ENCODE data around the gene BRMS1L. TPM values are rescaled to one million over a fixed set of nuclear protein-coding genes. Genes with fewer than 3 reads are reported as not detected.
A peak's percentile ranks its signal among the peaks of the same experiment; 100 is the strongest.

Gene BRMS1L
- total and polyA plus RNA-seq, 2 of the 4 experiments (the other 2 are of a cell fraction): 1.8 to 6.2 TPM

- no TSS peak for BruUV-seq (replicated peaks)
Measured at GRCh38 chr14:35821564-35822411, 4.3 kb upstream of the BRMS1L start.

More at GRCh38 chr14:35821564-35822411, 4.3 kb upstream of the BRMS1L start:
- Histone ChIP-seq H2AK5ac (ENCODE audit: low read depth, low read length) (no peak overlapping the region), H2AK9ac (replicated peaks; ENCODE audit: low read depth, low read length, poor library complexity) (no peak overlapping the region), H2AFZ (replicated peaks; ENCODE audit: low read length, poor library complexity) (no peak overlapping the region), H3K14ac (replicated peaks; ENCODE audit: low read depth, low read length) (no peak overlapping the region), H2BK20ac (ENCODE audit: low read depth, low read length) (no peak overlapping the region), H3K4me3 (ENCODE audit: insufficient read depth, low read depth, low read length) (no peak overlapping the region), H3K9me1 (ENCODE audit: insufficient read depth, low read length) (no peaks in the 10 kb centered on the region), H3K9ac (ENCODE audit: low read depth, low read length) (no peak overlapping the region), H3K23ac (ENCODE audit: low read depth, low read length) (no peak overlapping the region), H2BK15ac (ENCODE audit: low read depth, low read length) (no peak overlapping the region), H3K4me2 (ENCODE audit: low read depth, low read length) (no peak overlapping the region), H4K5ac (ENCODE audit: low read depth, low read length) (no peak overlapping the region), H4K91ac (ENCODE audit: insufficient read depth, low read depth, low read length) (no peak overlapping the region), H3K56ac (ENCODE audit: extremely low read depth, insufficient read depth, low read length) (no peak overlapping the region), H3K4ac (ENCODE audit: low read depth, low read length) (no peak overlapping the region), H2BK120ac (ENCODE audit: low read depth, low read length) (no peak overlapping the region), H3K4me1 (ENCODE audit: control insufficient read depth, insufficient read depth, low read length) (no peaks in the 10 kb centered on the region), H3K36me3 (ENCODE audit: control insufficient read depth, insufficient read depth, low read length) (no peaks in the 10 kb centered on the region), H3K79me1 (ENCODE audit: low read depth in 1 of 2, low read length in 2 of 2) (peaks cover under 1% of the 10 kb centered on the region in 2 experiments; a peak in 3 of 4 replicates), H4K20me1 (ENCODE audit: insufficient read depth, low read length) (no peaks in the 10 kb centered on the region), H2BK5ac (ENCODE audit: low read depth, low read length, poor library complexity, severe bottlenecking) (no peak overlapping the region), H3K9me3 (ENCODE audit: control insufficient read depth, insufficient read depth, low read length) (no peaks in the 10 kb centered on the region), H3K27me3 (ENCODE audit: control insufficient read depth, insufficient read depth, low read length) (no peaks in the 10 kb centered on the region), H4K8ac (ENCODE audit: low read depth in 2 of 2, low read length in 2 of 2) (no peak overlapping the region), H3K27ac (ENCODE audit: insufficient read depth, low read length) (no peak overlapping the region), H3K18ac (ENCODE audit: low read depth, low read length) (no peak overlapping the region)
- no CpG with 5 or more reads among the region's 7 CpGs for WGBS, 2 experiments (ENCODE audit: extremely low coverage in 2 of 2, insufficient read length in 1 of 2)
- dilution Hi-C loops (cut with HindIII; ENCODE audit: low sequenced_read_pairs, unreplicated experiment) (no loop called here), in situ Hi-C loops (cut with MboI; ENCODE audit: low sequenced_read_pairs) (loop anchor here (25.0 kb wide), 1 partner anchor 684 kb away; no protein-coding TSS in a partner anchor), intact Hi-C loops (cut with micrococcal nuclease) (no loop called here)
- TF ChIP-seq POLR2A (IDR thresholded peaks at IDR 0.05; ENCODE audit: low read depth, low read length) (no peak), RAD21 (IDR thresholded peaks at IDR 0.05; ENCODE audit: low read length) (peak; percentile 19; the same call in 1 of the 2 replicates), CTCF (conservative IDR thresholded peaks at IDR 0.05; ENCODE audit: low read depth, low read length) (peak; percentile 69)
- POLR2A ChIA-PET (ENCODE audit: unreplicated experiment): no interaction called here
- ATAC-seq (ENCODE audit: low read depth) (no peak), DNase-seq (peak; percentile 45)
- CTCF ChIA-PET: interaction anchor here (0.5 to 1.1 kb wide), 8 partner anchors 8 to 581 kb away, joined by 3 to 5 read pairs (median 4); partner anchors contain the start of gene RALGAPA1

Measured in IMR-90 (cell line).